Measurements from ENCODE around the gene METRNL.
A peak's percentile ranks its signal among the peaks of the same experiment; 100 is the strongest.

The METRNL gene

DNA sequence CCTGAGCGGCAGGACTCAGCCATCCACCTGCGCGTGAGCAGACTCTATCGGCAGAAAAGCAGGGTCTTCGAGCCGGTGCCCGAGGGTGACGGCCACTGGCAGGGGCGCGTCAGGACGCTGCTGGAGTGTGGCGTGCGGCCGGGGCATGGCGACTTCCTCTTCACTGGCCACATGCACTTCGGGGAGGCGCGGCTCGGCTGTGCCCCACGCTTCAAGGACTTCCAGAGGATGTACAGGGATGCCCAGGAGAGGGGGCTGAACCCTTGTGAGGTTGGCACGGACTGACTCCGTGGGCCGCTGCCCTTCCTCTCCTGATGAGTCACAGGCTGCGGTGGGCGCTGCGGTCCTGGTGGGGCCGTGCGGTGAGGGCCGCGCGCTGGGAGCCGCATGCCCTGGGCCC, 14.9 kb downstream of the METRNL start:
- no peak for DNase-seq

DNA sequence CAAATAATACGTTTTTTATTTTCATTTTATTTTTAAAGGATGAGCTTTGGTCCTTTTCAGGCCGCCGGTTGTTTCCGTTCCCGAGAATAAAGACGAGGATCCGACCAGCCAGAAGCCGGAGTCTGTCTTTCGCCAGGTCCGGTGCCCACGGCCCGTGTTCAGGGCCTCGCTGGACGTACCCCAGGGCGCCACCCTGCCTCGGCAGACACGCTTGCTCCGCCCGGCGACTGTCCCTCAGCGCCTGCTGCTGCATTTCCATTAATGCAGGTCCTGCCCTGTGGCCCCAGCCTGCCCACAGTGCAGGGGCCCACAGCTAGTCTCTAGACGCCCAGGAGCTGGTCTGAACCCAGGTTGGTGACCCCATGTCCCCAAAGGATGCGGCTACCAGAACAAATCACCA, 15.6 kb downstream of the METRNL start:
- no peak for DNase-seq

DNA sequence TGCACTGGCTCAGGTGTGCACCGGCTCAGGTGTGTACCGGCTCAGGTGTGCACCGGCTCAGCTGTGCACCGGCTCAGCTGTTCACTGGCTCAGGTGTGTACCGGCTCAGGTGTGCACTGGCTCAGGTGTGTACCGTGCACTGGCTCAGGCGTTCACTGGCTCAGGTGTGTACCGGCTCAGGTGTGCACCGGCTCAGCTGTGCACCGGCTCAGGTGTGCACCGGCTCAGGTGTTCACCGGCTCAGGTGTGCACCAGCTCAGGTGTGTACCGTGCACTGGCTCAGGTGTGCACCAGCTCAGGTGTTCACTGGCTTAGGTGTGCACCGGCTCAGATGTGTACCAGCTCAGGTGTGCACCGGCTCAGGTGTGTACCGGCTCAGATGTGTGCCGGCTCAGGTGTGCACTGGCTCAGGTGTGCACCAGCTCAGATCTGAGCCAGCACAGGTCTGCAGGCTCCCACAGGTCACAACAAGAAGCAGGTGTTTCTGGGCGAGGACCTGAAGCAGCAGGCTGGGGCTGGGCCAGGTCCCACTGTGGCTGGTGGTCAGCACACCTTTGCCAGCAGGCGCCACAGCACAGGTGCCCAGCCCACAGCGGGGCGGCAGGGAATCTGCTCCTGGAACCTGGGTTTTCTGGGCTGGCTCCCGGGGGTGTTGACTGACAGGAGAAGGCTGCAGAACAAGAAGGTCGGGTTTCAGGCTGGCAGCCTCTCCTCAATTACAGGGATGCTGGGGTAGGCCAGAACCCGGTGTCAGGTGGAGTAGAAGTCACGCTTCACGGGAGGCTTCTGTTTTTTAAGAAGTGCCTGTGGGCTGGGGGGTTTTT, 17.2 kb downstream of the METRNL start:
- no peak for DNase-seq

DNA sequence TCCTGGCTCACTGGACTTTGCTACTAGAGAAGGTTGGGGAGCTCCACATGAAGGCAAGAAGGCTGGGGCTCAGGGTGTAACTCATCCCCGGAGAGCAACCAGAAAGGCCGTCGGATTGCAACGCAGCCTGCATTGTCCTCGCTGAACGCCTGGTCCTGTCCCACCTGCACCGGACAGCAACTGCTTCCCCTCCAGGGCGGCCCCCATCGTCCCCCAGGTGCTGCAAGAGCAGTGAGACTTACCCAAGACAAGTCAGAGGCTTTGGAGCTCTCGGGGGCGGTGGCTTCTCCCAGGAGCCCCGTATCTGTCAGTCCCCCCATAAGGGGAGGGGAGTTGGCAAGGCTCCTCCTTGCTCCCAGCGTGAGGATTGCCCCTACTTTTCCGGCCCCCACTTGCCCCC, 18.4 kb downstream of the METRNL start:
- no peak for DNase-seq

DNA sequence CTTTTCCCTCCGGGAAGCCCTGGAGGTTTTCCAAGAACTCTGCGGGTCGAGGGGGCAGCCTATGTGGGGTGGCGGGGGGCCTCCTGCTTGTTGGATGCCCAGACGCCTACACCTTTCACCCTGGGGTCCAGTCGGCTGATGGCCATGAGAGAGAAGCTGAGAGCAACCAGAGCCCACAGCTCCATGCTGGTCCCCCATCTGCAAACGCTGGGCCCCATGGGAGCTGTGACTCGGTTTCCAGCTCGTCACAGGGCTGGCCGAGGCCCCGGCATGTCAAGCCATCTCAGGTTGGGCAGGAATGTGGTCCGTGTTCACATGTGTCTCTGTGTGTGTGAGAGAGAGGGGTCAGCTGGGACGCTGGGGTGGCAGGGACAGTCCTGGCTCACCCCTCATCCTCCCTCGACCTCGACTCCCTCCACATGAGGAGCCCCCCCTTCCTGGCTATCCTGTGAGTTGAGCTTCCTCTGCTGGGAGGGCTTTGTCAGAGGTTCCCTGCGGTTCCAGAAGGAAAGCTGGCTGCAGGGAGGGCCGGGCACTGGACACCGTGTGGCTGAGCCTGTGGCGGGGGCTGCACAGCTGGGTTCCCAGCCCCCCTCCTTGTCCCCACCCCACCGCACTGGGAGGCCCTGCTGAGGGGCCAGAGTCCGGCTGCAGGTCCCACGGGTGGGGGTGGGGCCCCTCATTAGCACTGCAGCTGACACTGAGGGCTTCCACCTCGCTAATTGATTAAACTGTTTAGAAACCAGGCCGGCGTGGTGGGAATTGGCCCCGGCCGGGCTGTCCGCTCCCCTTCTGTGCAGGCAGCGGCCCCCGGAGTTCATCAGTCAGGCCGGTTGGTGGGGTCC, 19.1 kb downstream of the METRNL start:
- DNase-seq = no peak

DNA sequence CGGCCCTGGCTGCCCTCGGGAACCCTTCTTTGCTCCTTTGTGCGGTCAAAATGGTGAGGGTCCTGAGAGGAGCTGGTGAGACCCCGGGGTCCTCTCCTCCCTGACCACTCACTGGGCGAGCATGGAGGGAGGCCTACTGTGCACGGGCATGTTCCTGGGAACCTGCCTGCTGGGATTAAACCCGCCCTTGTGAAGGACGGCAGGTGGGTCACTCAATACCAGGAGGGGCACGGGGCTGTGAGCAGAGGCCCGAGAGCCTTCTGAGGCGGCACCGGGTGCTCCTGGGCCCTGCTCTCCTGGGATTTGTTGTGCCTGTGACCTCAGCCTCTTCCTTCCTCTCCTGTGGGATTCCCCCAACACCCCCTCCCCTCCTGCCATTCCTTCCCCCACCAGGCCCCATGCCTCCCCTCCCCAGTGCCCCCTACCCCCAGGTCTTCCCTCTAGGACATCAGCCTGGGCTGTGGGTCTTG, 19.7 kb downstream of the METRNL start:
- no peak for DNase-seq

DNA sequence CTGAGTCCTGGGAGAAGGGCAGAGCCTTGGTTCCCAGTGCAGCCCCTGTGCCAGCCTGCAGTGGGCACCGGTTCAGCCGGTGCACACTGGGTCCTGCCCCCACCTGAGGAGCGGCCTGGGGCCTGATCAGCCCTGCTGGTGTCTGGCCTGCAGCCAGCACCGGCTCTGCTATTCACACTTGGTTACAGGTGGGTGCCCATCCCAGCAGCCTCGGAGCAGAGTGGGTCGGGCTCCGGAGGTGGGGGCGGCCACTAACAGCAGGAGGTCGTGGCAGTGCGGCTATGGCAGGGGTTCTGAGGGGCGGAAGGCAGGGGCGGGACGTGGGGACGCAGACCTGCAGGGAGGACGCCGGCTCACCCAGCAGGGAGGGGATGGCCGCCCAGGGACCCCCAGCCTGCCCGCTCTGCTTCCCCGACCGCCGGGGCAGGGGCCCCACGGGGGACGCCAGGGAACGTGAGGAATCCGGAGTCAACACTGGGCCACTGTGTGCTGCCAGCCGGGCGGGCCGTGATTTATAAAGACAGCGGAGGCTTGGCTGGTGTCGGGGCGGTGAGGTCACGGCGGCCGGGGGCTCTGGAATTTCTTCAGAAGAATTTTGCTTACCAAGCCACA, 20.3 kb downstream of the METRNL start:
- DNase-seq = no peak

DNA sequence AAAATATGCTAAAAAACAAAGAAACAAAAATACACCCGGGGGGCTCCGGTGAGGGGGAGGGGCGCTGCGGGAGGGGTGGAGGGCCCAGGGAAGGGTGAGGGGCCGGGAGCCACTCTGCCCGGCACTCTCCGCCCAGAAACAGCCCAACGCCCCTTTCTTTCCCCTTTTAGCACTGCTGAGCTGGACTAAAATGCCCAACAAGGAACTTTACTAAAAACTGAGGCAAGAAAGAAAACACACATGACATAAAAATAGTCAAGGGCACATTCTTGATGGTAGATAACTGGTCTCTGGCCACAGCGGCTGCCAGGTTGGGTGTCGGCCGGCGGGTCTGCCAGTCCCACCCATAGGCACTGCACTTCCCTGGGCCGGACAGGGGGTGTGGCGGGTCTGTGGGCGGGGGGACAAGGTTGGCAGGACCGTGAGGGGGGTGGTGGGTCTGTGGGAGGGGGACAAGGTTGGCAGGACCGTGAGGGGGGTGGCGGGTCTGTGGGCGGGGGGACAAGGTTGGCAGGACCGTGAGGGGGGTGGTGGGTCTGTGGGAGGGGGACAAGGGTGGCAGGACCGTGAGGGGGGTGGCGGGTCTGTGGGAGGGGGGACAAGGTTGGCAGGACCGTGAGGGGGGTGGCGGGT, 20.9 kb downstream of the METRNL start:
- no peak for DNase-seq

DNA sequence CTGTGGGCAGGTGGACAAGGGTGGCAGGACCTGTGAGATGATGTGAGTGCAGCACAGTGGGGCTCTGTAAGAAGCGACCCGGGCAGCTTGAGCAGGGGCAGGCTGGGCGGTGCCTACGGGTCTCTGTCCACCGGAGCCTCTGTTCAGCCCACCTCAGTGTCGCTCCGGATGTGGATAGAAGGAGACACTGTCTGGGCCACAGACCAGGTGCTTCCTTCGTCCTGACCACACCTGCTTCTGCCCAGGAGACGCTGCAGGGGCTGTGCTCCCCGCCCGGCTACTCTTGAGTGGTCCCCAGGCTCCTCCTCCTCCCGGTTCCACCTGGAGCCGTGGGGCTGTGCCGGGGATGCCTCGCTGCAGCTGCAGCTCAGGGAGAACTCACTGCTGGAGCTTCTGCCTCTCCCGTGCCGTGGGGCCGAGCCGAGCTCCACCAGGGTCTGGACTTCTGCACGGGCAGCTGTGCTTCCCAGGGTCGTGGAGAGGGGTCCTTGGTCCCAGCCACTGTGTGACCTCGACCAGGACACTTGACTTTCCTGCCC, 21.5 kb downstream of the METRNL start:
- peak; percentile 16 for DNase-seq

DNA sequence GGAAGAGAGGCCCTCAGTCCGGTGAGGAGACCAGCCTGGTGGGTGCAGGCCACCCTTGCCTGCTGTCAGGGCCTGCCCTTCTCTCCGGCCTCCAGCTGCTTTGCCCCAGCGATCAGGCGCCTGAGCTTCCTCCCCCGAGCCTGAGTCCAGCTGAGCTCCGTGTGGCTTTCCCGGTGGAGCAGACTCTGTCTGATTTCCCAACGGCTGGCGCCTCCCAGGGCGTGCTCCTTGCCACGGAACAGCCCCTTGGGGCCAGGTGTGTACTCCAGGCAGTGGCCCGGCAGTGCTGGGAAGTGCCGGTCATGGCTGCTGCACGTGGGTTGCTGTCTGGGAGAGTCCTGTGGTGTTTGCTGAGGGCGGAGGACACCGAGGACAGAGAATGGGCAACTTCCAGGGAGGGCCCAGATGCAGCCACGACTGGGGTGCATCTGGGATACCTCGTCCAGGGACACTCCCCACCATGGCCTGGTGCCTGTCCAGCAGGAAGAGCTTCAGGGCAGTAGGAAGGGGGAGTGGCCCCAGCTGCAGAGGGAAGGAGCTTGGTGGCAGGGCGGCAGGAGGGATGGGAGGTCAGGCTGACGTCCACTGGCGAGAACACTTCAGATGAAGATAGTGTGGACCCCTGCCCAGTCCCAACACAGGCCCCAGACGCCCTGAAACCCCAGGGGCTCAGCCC, 22.5 kb downstream of the METRNL start:
- DNase-seq = no peak

DNA sequence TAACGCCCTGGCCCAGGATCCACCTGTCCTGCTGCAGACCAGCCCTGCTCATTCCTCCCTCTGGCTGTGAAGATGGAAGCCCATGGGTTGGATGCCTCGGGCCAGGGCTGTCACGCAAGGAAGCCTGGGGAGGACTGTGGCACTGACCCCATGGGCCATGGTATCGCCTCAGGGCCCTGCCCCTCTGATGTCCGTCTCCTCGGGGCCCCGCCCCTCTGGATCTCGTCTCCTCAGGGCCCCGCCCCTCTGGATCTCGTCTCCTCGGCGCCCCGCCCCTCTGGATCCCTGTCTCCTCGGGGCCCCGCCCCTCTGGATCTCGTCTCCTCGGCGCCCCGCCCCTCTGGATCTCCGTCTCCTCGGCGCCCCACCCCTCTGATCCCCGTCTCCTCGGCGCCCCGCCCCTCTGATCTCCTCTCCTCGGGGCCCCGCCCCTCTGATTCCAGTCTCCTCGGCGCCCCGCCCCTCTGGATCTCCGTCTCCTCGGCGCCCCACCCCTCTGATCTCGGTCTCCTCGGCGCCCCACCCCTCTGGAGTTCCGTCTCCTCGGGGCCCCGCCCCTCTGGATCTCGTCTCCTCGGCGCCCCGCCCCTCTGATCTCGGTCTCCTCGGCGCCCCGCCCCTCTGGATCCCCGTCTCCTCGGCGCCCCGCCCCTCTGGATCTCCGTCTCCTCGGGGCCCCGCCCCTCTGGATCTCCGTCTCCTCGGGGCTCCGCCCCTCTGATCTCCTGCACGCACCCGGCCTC, 24.0 kb downstream of the METRNL start:
- no peak for DNase-seq

DNA sequence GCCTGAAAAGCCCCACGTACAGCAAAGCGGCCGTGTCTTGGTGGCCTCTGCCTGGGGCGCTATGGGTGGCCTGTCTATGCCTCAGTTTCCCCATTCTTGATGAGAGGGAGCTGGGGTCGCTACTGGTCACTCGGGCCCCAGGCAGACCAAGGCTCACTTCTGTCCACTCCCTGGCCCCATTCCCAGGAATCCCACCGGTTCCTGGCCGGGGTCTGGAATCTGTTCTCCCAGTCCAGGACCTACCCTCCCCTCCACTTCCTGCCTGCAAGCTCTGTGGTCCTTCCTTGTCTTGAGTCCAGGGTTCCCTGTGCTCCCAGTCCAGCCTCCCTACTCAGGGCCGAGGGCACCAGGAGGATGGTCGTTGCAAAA, 24.5 kb downstream of the METRNL start:
- DNase-seq = no peak

DNA sequence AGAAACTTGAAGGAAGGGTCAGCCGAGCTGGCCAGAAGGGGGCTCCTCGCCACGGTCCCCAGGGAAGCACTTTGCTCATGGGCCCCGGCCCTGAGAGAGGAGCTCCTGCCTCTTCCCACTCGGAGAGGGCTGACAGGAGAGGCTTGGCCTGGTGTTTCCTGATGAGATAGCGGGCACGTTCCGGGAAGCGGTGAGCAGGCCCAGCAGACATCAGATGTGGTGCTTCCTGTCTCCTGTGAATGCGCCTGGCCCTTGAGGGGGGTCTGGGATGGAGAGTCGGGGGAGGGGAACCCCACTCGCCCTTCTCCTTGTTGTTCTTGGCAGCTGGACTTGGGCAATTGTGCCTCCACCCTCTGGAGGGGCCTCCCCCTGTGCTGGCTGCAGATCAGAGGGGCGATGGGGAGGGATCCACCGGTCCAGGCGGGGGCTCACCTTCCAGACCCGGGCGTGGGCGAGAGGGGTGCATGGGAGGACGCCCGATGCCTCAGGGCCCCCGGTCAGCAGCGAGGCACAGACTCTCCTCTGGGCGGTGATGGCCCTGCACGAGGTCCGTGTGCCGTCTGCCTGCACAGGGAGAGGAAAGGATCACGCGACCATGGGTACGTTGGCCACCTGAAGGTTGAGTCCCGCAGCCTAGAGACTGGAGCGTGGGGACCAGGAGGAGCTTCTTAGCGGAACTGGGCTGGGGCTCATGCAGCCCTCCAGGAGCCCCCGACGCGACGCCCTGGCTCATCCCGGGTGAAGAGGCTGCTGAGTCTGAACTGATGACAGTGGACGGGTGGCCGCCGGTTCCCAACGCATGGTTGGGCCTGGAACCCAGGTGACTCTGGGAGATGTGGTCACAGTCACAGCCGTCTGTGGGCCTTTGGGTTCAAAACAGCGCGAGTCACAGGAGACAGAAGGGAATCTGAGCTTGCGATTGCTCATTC, 25.4 kb downstream of the METRNL start:
- DNase-seq = no peak

DNA sequence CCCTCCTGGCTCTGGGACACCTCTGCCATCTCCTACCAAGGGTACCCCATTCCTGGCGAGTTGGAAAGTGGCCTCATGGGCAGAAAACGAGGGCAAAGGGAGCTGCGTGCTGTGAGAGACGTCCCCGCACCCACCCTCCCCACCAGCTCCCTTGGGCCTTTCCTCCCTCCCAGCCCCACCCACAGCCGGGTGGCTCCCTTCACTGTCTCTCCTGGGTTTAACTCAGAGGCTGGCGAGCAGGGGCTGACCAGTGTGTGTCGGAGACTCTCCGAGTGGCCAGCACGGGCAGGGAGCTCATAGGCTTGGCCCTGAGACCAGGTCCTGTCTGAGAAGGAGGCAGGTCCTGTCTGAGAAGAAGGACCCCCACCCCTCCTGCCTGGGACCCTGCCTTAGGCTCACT, 26.1 kb downstream of the METRNL start:
- no peak for DNase-seq

DNA sequence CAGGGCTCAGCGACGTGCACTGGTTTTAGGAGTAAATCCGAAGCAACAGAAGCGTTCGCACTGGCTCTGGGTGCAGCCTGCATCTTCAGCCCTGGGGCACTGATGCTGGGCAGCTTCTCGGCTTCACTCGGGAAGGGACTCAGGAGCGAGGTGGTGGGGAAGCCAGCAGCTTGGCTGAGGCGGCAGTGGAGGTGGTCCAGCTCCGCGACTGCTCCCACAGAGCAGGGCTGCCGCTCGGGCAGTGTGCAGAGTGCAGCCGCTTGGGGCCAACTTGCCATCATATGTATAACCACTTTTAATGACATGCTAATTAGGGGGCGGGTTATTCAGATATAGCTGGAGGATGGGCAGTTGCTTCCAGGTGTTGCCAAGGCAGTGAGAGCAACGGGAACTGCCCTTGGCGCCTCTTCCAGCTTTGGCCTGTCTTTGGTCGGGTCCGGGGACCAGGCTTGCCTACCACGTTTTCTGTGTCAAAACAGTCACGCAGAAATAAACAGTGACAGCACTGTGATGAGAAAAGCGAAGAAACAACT, 26.7 kb downstream of the METRNL start:
- DNase-seq = no peak

DNA sequence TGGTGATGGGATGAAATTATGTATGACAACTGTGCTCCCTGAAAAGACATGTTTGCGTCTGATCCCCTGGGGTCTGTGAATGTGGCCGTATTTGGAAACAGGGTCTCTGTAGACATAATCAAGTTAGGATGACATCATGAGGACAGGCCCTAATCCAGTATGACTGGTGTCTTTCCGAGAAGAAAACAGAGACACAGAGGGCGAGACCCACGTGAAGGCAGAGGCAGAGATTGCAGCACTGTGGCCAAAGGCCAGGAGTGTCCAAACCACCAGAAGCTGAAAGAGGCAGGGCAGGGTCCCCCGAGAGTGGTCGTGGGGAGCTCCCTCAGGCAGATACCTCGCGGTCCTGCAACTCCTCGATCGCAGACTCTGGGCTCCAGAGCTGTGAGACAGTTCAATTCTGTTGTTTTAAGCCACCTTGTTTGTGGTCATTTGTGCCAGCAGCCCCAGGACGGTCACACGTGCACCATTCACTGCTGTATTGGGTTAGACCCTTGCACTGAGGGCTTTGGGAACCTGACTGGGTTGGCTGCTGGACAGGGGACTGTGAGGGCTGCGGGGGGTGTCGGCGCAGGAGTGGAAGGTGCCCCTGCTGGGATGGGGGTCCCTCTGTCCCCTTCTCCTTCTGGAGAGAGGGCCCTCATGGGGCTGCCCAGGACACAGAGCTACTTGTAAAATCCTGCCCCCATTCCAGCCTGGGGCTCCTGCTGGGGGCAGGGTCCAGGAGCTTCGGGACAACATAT, 27.7 kb downstream of the METRNL start:
- no peak for DNase-seq

DNA sequence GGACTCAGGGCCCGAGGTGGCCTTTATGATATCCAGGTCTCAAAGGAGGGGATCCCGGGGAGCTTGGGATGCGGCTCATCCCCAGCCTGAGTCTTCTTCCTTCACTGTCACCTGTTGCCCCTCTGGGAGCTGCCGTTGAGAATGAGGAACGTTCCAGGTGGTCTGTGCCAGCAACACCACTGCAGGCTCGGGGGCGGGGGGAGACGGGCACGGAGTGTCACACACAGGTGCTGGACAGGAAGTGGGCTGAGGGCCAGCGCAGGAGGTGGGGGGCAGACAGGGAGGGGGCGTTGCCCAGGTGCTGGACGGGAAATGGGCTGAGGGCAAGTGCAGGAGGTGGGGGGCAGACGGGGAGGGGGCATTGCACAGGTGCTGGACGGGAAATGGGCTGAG, 28.2 kb downstream of the METRNL start:
- DNase-seq = no peak

DNA sequence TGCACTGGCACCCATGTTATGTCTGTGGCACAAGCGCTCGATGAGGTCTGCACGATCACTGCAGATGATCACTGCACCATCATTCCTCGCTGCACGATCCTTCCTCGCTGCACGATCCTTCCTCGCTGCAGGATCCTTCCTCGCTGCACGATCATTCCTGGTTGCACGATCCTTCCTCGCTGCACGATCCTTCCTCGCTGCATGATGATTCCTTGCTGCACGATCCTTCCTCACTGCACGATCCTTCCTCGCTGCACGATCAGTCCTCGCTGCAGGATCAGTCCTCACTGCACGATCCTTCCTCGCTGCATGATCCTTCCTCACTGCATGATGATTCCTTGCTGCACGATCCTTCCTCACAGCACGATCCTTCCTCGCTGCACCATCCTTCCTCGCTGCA, 29.3 kb downstream of the METRNL start:
- no peak for DNase-seq

DNA sequence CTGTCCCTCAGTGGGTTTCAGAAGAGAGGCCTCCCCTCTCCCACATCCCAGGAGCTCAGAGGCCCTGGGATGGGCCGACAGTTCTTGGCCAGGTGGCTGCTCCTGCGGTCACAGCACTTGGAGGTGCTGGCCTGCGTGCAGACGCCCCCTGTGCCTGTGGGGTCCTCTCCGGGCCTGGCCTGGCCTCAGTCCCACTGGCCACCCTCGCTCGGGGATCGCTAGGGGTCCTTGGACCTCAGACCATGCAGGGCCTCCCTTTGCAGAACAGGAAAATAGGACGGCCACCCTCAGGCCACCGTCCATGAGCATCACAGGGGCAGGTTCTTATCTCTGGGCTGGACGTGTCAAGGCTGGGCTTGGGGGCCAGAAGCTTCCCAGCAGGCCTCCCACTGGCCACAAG, 30.0 kb downstream of the METRNL start:
- DNase-seq = no peak
